Stimulated activated CD8-positive, alpha-beta memory T cell treated with anti-CD3 and anti-CD28 coated beads, Interleukin-12 subunit alpha, Interleukin-12 subunit beta, amount 100 ng/mL, for 1 hour (primary cell): Measurements from ENCODE around the gene CSN3.
"Not testable (repeated sequence)": the region's sequence is repeated elsewhere in the genome, so short reads cannot be mapped to it uniquely, and the experiment has no call there.

Experiments used
- DNase-seq: peaks from one replicate; pipeline ENCODE4 v3.0.0-alpha.2; 2020; ENCODE audit warnings: low read depth

Gene CSN3, protein sequence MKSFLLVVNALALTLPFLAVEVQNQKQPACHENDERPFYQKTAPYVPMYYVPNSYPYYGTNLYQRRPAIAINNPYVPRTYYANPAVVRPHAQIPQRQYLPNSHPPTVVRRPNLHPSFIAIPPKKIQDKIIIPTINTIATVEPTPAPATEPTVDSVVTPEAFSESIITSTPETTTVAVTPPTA

DNA sequence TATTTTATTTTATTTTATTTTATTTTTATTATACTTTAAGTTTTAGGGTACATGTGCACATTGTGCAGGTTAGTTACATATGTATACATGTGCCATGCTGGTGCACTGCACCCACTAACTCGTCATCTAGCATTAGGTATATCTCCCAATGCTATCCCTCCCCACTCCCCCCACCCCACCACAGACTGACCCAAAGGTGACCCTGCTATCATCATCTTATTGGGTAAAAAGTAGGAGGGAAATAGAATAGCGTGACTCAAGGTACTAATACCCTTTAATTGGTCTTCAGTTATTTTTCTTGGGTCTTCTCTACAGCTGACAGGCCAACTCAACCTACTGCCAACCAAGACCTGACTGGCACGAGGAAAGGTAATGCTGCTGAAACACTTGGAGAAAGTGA is at the start of gene CSN3:
Gene CSN3 (plus strand): TSS at position 301 of the 400 bp plus-strand sequence. CDS start 2,223 bp downstream, outside the sequence.
- not testable (repeated sequence) for DNase-seq

DNA sequence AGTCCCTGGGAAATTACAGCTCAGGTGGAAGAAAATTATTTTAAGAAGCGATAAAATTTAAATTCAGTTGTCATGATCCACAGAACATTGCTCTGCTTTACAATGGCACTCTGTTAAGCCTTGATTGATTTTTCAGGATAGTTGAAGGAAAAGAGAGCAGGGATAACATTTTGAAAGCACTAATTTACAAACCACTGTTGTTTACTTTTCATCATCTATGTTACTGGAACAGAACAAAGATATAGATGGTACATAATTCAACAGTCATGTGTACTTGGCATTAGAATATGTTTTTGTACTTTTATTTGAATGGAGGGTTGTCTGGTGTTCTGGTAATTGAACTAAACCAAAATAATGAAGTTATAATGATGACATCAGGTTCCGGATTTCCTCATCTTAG is 49.5 kb upstream of the CSN3 start:
- DNase-seq, result no peak

DNA sequence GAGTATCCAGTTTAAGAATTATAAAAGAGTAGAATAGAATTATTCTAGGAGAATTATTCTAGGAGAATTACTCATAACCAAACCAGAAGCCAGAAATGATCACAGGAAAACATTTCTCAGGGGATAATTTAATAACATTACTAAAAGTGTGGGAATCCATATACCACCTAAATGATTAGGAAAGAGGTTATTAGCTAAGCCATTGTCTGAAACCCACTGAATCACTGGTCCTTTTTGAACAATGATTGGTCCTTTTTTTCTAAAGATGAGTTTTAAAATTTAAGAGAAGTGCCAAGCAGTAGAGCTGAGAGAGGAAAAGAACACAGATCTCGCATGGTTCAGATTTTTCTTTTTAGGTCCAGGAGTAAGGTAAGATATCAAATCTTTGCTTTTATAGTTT is 47.0 kb upstream of the CSN3 start, which contains the start of gene ODAM:
Gene ODAM (plus strand): TSS at position 301 of the 400 bp plus-strand sequence. CDS start 819 bp downstream, outside the sequence.
- DNase-seq, result no peak

DNA sequence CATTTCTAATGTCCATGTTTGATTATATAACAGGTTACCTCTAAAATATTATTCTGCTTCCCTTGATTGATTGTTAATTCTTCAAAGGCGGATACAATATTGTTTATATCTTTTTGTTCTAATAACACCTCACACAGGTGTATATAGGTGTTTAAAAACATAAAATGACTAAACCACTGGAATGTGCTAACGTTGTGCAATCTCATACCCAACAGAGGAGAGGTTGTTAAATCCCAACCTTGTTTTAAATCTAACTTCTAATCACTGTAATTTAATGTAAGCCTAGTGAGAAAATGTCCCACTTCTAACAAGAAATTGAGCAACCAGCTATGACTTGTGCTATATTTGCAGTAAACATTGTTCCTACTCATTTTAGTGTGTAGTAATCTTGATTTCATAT is 45.5 kb upstream of the CSN3 start:
- DNase-seq, result no peak

DNA sequence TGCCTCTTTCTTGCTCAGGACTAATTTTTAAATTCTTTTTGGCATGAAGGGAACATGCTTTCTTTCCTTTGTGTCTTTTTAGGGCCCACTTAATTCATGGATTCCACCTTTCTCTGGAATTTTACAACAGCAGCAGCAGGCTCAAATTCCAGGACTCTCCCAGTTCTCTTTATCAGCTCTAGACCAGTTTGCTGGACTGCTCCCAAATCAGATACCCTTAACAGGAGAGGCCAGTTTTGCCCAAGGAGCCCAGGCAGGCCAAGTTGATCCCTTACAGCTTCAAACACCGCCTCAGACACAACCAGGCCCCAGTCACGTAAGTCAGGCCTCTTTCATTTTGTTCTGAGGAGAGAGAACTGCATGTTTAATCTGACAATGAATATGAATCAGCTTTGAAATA is 44.6 kb upstream of the CSN3 start:
- no peak for DNase-seq

DNA sequence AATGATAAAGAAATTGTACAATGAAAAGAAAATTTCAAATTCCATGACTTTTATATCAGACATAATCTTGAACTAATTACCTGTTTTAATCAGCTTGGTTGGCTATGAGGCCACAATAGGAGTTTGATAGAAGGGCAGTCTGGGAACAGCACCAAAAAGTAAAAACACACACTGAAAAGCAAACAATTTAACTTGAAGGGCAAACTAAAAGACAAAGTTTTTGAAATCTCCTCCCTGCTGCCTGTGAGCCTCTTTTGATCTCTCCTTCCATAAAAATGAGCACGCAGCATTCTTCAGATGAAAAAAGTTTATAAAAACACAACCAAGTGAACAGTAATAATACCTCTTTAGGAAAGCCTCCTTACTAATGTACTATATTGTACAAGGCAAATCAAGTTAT is 38.8 kb upstream of the CSN3 start:
- DNase-seq, result no peak

DNA sequence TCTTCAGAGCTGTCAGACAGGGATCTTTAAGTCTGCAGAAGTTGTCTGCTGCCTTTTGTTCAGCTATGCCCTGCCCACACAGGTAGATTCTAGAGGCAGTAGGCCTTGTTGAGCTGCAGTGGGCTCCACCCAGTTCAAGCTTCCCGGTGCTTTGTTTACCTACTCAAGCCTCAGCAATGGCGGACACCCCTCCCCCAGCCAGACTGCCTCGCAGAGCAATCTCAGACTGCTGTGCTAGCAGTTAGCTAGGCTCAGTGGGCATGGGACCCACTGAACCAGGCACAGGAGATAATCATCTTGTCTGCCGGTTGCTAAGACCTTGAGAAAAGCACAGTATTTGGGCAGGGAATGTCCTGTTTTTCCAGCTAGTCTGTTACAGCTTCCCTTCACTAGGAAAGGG is 29.6 kb upstream of the CSN3 start:
- not testable (repeated sequence) for DNase-seq

DNA sequence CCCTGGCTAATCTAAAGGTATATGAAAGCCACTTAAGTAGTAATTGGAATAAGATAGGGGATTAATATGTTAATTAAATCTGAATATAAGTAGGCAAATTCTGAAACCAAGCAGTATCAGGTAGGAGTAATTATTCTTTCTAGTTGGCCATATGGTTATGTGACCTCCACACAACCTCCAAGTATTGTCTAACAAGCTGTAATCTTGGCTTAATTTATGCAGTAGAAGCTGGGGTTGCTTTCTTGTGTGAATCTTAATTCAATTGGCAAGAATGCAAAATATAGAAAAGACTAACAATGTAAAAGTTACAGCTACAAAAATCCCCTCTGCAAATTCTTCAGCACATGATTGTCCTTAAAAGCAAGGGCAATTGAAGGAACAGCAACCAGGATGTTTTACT is 26.3 kb upstream of the CSN3 start:
- not testable (repeated sequence) for DNase-seq

DNA sequence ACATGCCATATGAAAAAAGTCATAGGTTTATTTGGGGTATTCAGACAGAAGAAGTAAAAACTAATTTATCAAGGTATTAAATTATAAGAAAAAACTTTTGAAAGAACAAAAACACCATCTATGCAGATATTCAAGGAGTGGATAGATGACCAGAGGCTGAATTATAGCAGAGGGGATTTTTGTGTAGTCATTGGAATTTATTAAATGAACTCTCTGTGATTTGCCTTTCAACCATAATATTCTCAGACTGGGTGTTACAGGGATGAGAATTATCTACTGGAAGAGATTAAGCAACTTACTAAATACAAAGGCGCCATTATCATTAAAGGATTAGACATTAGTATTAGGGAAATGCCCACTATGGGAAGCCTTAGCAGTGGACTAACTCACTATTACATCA is 25.8 kb upstream of the CSN3 start:
- DNase-seq, result not testable (repeated sequence)

DNA sequence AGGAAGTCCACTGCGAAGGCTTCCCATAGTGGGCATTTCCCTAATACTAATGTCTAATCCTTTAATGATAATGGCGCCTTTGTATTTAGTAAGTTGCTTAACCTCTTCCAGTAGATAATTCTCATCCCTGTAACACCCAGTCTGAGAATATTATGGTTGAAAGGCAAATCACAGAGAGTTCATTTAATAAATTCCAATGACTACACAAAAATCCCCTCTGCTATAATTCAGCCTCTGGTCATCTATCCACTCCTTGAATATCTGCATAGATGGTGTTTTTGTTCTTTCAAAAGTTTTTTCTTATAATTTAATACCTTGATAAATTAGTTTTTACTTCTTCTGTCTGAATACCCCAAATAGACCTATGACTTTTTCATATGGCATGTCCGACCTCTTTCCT is 21.0 kb upstream of the CSN3 start:
- DNase-seq, result not testable (repeated sequence)

DNA sequence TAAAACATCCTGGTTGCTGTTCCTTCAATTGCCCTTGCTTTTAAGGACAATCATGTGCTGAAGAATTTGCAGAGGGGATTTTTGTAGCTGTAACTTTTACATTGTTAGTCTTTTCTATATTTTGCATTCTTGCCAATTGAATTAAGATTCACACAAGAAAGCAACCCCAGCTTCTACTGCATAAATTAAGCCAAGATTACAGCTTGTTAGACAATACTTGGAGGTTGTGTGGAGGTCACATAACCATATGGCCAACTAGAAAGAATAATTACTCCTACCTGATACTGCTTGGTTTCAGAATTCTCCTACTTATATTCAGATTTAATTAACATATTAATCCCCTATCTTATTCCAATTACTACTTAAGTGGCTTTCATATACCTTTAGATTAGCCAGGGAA is 20.6 kb upstream of the CSN3 start:
- not testable (repeated sequence) for DNase-seq

DNA sequence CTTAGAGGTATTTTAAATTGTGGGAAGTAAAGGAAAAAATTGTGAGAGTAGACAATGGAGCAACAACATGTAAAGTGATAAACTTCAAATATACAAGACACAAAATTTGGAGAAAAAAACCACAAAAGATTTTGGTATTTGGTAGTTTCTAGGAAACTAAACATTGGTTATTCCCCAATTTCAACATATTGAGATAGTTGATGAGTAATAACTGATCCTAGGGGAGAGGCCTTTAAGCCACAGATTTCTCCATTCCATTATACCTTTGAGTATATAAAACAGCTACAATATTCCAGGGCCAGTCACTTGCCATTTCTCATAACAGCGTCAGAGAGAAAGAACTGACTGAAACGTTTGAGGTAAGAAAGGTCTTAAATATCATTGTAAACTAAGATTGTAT is 16.6 kb upstream of the CSN3 start, which contains the start of gene FDCSP:
Gene FDCSP (plus strand): TSS at position 301 of the 400 bp plus-strand sequence. CDS start 5,071 bp downstream, outside the sequence.
- DNase-seq, result no peak

DNA sequence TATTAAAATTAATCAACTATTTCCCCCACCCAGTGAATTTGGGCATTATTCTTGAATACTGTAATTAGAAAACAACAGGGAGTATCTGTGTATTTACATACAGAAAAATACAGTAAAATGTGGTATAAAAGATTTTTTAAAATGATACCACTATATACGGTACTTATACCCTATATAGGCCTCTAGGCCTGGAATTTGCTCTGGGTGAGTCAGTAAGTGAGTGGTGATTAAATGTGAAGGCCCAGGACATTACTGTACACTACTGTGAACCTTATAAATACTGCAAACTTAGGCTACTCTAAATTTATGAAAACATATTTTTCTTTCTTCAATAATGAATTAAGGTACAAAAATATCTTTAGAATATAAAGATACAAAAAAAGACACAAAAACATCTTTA is 6.3 kb upstream of the CSN3 start:
- no peak for DNase-seq

DNA sequence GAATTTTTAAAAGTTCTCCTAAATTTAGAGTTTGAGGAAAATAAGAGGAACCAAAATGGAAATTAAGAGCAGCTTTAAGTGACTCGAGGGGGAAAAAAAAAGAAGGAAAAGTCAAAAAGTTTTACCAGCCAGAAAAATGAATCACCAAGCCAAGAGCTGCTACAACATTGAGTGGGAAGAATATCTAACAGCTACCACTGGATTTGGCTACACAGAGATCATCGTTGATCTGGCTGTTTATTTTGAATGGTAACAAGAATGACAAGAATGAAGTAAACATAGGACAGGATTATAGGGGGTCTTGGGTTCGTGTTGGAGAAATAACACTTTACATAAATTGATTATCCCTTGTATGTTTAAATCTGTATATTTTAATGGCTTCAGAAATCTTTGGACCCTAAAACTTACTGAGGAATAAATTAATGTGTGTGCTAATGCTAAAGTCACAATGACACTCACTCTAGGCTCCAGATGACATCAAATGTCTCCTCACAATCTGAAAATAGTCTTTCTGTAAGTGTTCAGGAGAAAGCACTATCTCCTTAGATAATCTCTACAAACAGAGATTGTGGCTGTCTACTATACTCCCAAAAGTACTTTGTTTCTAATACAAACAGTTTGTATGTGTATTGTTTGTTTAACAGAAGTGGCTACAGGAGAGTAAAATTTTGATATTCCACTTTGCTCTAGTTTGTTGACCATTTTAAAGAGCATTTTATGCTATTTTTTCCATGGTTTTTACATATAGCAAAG is 3.1 kb upstream of the CSN3 start:
- no peak for DNase-seq

DNA sequence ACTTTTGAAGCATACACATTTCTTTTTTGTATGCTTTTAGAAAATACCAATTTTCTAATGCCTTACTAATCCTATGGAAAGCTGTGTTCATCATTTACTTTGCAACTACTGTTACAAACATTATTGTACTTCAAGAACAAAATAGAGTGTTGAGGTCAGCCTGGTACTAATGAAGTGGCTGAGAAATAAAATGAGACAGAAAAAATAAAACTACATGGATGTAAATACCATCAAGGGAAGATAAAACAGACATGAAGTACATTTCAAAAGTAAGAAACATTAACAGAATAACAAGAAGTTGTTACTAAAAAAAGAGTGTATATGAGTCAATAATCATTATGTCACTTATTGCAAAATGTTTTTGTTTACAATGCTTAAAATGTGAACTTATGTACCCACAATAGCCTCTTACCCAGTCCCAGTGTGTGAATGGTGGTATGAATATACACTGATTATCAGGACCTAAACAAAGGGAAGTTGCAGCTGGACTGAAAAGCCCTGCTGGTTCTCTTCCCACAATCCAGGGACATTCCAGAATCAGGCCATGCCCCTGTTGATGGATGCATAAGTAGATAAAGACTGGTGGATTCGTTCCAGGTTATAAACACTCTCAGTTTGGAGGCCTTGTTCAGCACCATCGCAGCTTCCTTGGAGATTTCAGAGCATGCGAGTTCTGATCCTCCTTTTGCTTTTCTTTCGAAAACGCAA is 2.4 kb upstream of the CSN3 start:
- no peak for DNase-seq

DNA sequence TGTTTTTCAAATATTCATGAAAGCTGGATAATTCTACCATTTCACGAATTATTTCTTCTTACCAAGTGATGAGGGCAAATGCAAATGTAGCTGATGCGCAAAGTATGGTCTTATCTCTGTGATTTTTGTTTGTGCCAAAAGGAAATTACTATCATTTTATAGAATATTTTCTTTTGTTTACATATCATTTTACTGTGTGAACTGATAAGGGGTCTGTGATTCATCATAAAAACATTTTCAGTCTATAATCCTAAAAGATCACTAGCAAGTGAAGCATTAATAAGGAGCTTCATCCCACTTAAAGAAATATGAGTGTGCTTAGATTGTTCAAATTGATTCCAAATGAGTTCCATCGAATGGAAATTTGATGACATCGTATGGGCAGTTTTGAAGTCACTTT is 694 bp downstream of the CSN3 start:
- no peak for DNase-seq

DNA sequence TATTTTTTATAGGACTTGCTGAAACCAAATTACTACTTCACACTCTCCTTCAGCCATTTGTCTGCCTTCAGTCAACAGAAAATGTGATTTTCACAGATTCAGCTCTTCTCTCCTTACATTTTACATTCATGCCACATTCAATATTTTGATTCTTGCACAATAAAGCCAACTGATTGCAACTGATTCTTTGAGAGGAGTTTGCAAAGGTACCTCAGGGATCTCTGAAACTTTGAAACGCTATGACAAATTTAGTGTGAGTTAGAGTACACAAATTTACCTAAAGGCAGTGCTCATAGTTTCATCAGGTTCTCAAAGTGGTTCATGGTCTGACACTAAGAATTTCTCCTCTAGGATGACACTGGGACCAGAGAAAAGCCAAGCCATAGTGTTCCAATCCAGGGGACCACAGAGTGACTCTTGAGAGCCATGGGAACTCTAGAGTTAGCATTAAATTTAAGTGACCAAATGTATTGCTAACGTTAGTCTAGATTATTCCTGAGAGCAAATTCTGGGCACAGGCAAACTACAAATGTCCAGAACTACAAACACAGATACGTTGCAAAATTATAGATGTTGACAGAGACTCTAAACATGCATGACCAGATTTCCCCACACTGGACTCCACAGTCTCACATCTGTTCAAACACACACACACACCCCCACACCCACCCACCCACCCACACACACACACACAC is 9.0 kb downstream of the CSN3 start:
- DNase-seq, result no peak

DNA sequence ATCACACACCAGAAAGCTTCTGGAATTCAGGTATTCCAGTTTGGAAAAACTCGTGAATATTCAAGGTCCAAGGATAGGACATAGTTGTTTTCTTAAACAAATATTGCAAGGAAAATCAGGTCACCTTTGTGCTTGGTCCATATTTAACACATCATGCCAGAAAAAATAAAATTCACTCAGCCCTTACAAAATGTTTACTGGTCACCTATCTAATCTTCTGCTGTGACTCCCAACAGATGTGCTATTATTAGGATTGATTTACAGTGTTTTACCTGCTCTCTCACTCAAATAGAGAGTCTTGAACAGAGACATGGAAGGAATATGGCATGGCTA is 9.5 kb downstream of the CSN3 start:
- no peak for DNase-seq

DNA sequence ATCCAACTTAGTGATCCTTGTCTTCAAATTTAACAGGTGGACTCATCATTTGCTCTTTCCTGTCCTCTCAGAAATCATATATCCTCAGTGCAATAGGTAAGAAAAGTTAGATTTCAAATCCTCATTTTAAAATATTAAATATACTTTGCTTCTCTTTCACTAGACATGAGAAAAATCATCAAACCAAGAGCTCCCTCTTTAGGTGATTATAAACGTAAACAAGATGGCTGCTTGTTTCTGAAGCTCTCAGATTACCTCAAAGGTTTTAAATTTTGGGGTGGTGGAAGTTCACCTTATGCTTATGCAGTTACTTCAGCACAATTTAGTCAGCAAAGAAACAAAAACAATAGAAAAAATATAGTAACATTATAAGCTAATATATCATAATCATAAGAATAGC is 27.3 kb downstream of the CSN3 start:
- no peak for DNase-seq

DNA sequence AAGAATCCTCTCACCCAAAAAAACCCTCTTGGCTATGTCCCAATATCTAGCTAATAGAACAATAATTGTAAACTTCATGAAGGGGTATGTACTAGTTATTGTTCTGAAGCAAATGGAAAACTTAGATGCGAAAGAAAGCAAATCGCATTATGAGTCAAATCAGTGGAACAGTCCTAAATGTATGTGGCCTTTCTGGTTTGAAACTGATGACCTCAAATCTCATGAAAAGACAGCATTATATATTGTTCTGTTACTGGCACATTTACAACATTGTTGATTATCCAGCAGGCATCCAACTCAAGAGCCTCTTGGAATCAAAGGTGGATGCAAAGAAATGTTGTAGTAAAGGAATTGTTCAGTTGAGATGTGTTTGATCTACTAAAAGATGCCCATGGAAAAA is 34.7 kb downstream of the CSN3 start:
- no peak for DNase-seq

DNA sequence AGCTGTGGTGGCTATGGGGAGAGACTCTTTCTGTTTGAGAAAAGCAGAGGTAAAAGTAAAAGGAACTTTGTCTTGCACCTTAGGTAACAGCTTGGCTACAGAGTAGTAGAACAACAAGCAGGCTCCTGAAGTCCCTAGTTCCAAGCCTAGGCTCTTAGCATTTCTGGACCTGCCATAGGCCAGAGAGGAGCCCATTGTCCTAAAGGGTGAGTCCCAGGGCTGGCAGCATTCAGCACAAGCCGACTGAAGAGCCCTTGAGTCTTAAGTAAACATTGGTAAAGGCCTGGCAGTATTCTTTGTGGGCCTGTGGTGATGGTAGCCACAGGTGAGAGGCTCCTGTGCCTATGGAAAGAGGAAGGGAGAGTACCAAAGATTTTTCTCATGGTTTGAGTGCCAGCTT is 38.2 kb downstream of the CSN3 start:
- no peak for DNase-seq

DNA sequence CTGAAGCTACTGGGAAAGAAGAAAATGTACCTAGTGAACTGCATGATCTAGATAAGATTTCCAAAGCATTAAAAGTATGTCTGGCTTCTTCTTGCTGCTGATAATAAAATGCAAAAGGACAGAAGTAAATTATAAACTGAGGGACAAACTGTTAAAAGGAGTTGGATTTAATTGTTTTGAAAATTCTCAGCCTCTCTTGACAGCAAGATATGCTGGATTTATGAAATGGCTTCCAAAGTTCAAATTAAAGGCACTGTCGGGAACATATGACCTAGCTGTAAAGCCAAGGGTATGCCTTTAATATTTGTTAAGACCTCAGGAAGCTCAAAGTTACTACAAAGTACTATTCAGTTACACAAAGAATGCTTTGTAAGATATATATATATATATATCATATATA is 46.3 kb downstream of the CSN3 start:
- DNase-seq, result no peak

DNA sequence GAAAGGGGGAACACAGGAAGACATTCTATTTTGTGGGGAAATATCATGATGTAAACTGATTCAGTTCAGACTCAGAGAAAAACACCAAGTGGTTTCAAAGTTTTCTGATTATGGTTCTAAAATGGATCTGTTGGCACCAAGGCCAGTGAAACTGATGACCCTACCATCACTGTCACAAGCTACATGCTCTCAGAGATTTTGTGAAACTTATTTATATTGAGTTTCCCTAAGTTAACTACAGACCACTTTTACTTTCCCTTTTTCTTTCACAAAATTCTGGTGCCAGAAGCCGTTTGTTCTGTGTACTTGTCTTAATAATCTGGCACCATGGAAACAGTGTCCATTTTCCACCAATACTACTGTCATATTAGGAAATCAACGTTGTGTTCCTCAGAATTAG is 48.9 kb downstream of the CSN3 start:
- DNase-seq, result no peak
